HL-60 (cell line): Measurements from ENCODE around the gene TRIM7.
A peak's percentile ranks its signal among the peaks of the same experiment; 100 is the strongest.

Source experiments
- DNase-seq, 2 experiments: peaks; one replicate each; pipeline ENCODE4 v3.0.0-alpha.2; 2010 to 2020; ENCODE audit warnings: low read depth in 1 of 2, low spot score in 1 of 2
- H3K27ac ChIP-seq: fragments of 250-450 bp; sonication (Bioruptor Pico); replicated peaks from 2 replicates; pipeline ENCODE4 v1.5.1; 2020; ENCODE audit warnings: mild to moderate bottlenecking, moderate library complexity
- H3K27me3 ChIP-seq: fragments of 250-450 bp; sonication (Bioruptor Pico); 2 replicates; pipeline ENCODE4 v1.5.1; 2021; ENCODE audit warnings: mild to moderate bottlenecking, moderate library complexity; ENCODE audit not compliant: insufficient read depth, poor library complexity, severe bottlenecking
- H3K4me3 ChIP-seq: replicated peaks from 2 replicates; pipeline ENCODE4 v1.5.1; 2011; ENCODE audit warnings: mild to moderate bottlenecking, control low read depth, low read length; ENCODE audit not compliant: insufficient read depth
- GABPA ChIP-seq: IDR thresholded peaks from 2 replicates; pipeline ENCODE4 v1.6.1; 2012; ENCODE audit warnings: low read depth
- POLR2AphosphoS5 ChIP-seq: IDR thresholded peaks from 2 replicates; pipeline ENCODE4 v1.6.1; 2012; ENCODE audit warnings: low read depth
- SPI1 ChIP-seq: IDR thresholded peaks from 2 replicates; pipeline ENCODE4 v1.6.1; 2012; ENCODE audit warnings: low read depth, mild to moderate bottlenecking, borderline replicate concordance
- TF ChIP-seq, protein P1 (sequence below): IDR thresholded peaks from one replicate; pipeline ENCODE4 v1.5.1; 2011; ENCODE audit warnings: low read length, control low read depth, inconsistent platforms; ENCODE audit not compliant: insufficient read depth
- TF ChIP-seq, protein P2 (sequence below): IDR thresholded peaks from 2 replicates; pipeline ENCODE4 v1.6.1; 2012; ENCODE audit warnings: low read depth; ENCODE audit not compliant: insufficient replicate concordance

Gene TRIM7

DNA sequence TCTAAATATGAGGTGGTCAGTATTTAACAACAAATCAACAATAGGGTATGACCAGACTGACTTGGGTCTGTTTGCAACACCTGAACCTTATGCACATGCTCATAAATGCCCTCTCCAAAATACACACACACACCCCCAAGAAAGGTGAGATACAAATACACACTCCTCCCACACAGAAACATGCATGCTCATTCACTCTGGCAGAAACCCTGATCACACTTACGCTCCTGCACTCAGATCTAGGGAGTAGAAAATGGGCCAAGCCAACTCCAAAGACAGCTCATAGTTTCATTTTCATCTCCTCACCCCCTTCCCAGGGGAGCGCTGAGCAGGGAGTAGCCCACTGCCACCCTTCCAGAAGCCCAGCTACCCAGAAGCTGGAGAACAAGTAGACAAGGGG, 11.3 kb downstream of the TRIM7 start:
- TF ChIP-seq GABPA: no peak
- TF ChIP-seq, protein P1, sequence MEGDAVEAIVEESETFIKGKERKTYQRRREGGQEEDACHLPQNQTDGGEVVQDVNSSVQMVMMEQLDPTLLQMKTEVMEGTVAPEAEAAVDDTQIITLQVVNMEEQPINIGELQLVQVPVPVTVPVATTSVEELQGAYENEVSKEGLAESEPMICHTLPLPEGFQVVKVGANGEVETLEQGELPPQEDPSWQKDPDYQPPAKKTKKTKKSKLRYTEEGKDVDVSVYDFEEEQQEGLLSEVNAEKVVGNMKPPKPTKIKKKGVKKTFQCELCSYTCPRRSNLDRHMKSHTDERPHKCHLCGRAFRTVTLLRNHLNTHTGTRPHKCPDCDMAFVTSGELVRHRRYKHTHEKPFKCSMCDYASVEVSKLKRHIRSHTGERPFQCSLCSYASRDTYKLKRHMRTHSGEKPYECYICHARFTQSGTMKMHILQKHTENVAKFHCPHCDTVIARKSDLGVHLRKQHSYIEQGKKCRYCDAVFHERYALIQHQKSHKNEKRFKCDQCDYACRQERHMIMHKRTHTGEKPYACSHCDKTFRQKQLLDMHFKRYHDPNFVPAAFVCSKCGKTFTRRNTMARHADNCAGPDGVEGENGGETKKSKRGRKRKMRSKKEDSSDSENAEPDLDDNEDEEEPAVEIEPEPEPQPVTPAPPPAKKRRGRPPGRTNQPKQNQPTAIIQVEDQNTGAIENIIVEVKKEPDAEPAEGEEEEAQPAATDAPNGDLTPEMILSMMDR: no peak
- TF ChIP-seq POLR2AphosphoS5: no peak
- no peak for TF ChIP-seq SPI1
- TF ChIP-seq, protein P2, sequence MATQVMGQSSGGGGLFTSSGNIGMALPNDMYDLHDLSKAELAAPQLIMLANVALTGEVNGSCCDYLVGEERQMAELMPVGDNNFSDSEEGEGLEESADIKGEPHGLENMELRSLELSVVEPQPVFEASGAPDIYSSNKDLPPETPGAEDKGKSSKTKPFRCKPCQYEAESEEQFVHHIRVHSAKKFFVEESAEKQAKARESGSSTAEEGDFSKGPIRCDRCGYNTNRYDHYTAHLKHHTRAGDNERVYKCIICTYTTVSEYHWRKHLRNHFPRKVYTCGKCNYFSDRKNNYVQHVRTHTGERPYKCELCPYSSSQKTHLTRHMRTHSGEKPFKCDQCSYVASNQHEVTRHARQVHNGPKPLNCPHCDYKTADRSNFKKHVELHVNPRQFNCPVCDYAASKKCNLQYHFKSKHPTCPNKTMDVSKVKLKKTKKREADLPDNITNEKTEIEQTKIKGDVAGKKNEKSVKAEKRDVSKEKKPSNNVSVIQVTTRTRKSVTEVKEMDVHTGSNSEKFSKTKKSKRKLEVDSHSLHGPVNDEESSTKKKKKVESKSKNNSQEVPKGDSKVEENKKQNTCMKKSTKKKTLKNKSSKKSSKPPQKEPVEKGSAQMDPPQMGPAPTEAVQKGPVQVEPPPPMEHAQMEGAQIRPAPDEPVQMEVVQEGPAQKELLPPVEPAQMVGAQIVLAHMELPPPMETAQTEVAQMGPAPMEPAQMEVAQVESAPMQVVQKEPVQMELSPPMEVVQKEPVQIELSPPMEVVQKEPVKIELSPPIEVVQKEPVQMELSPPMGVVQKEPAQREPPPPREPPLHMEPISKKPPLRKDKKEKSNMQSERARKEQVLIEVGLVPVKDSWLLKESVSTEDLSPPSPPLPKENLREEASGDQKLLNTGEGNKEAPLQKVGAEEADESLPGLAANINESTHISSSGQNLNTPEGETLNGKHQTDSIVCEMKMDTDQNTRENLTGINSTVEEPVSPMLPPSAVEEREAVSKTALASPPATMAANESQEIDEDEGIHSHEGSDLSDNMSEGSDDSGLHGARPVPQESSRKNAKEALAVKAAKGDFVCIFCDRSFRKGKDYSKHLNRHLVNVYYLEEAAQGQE: no peak
- Histone ChIP-seq H3K4me3 (no peak overlapping the region), H3K27me3 (no peaks in the 10 kb centered on the region), H3K27ac (no peak overlapping the region)
- DNase-seq: no peak

- Histone ChIP-seq H3K27ac (peak overlapping the region; percentile 81), H3K4me3 (peak overlapping the region; percentile 86), H3K27me3 (no peaks in the 10 kb centered on the region)
- no peak for DNase-seq
- TF ChIP-seq POLR2AphosphoS5 (no peak), GABPA (no peak), SPI1 (no peak)
- TF ChIP-seq, protein P2: no peak
- TF ChIP-seq, protein P1: no peak
These were observed 12.5 kb downstream of the TRIM7 start for GRCh38 chr5:181192337-181193046.

DNA sequence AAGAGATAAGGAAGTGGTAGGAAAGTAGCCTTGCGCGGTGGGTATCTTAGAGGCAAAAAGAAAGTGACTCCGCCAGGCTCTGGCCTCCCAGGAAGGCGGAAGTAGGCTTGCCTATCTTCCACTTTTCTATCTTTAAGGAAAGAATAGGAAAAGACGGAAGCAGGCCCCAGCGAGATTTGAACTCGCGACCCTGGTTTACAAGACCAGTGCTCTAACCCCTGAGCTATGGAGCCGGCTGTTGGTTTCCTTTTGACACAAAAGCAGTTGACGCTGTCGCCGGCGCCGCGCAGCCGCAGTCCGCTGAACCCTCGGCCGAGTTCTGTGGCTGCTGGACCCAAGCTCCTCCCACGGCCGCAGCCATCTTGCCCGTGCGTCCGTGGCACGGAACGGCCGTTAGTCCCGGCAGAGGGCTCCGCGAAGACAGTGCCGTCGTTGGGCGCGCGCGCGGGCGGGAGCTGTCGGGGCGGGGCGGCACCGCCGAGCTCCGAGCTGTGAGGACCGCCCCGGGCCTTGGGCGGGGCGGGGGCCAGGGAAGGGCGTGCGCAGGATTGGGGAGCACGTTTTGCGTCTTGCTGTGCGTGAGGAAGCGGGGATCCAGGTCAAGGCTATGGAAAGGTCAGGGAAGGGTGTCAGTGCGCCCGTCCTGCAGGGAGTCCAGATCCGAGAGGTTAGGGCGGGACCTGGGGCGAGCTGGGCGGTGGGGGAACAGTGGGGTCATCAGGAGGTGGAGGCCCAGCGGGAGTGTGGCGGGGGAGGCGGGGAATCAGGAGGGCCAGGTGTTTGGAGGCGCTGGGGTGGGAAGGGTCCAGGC, 13.3 kb downstream of the TRIM7 start:
- peak; percentile 94 to 95 for DNase-seq
- TF ChIP-seq GABPA (no peak), SPI1 (peak; percentile 45; the same call in 1 of the 2 replicates), POLR2AphosphoS5 (peak; percentile 60; the same call in 1 of the 2 replicates)
- TF ChIP-seq, protein P2: no peak
- TF ChIP-seq, protein P1: no peak
- Histone ChIP-seq H3K27ac (peak overlapping the region; percentile 81), H3K27me3 (no peaks in the 10 kb centered on the region), H3K4me3 (peak overlapping the region; percentile 86)
